Activated CD4-positive, alpha-beta T cell treated with anti-CD3 and anti-CD28 coated beads for 36 hours (primary cell): ENCODE results near the gene LRSAM1. TPM values are rescaled to one million over a fixed set of nuclear protein-coding genes. Genes with fewer than 3 reads are reported as not detected.

Source experiments
- ATAC-seq: fragments of 200-7000 bp; cut with Tn5 transposase; one replicate; pipeline ENCODE4 v1.10.0; 2021; ENCODE audit warnings: mild to moderate bottlenecking, moderate library complexity
- CTCF ChIA-PET: fragments of 350-600 bp; sonication (Branson Sonifier 250); formaldehyde crosslinking; loops from one replicate; lab custom pipeline; 2021; ENCODE audit warnings: antibody characterized with exemption; lab: Charles Lee
- POLR2A ChIA-PET: fragments of 350-600 bp; sonication (Branson Sonifier 250); formaldehyde crosslinking; loops from one replicate; lab custom pipeline; 2021; ENCODE audit warnings: antibody characterized with exemption, inconsistent platforms; lab: Charles Lee
- DNase-seq: peaks from one replicate; pipeline ENCODE4 v3.0.0-alpha.2; 2020
- H3K27ac Mint-ChIP-seq: one replicate; pipeline ENCODE4 v1.8.0; 2021; ENCODE audit warnings: mixed read lengths
- H3K27me3 Mint-ChIP-seq: one replicate; pipeline ENCODE4 v1.8.0; 2021; ENCODE audit warnings: mixed read lengths
- H3K36me3 Mint-ChIP-seq: one replicate; pipeline ENCODE4 v1.8.0; 2021; ENCODE audit warnings: low read depth, mixed read lengths
- H3K4me1 Mint-ChIP-seq: one replicate; pipeline ENCODE4 v1.8.0; 2021; ENCODE audit warnings: mixed read lengths
- H3K4me3 Mint-ChIP-seq: one replicate; pipeline ENCODE4 v1.8.0; 2021; ENCODE audit warnings: mild to moderate bottlenecking, moderate library complexity, mixed read lengths
- H3K9me3 Mint-ChIP-seq: one replicate; pipeline ENCODE4 v1.8.0; 2021; ENCODE audit warnings: low read depth, mixed read lengths
- intact Hi-C, 2 experiments: fragments of 100-400 bp; cut with DNase I in 1 of 2; cut with micrococcal nuclease in 1 of 2; formaldehyde crosslinking; loops; one replicate each; pipeline versions ENCODE4 v1.14.2 to v1.15.1; 2022 to 2024; cut with DNase I, micrococcal nuclease
- total RNA-seq, 2 experiments: library from RNA; stranded (reverse); gene quantifications; one replicate each; pipeline ENCODE4 v1.2.3, GENCODE V29; 2021

The LRSAM1 gene
- total RNA-seq, 2 experiments from 2014 or later: 20.0 to 20.4 TPM

DNA sequence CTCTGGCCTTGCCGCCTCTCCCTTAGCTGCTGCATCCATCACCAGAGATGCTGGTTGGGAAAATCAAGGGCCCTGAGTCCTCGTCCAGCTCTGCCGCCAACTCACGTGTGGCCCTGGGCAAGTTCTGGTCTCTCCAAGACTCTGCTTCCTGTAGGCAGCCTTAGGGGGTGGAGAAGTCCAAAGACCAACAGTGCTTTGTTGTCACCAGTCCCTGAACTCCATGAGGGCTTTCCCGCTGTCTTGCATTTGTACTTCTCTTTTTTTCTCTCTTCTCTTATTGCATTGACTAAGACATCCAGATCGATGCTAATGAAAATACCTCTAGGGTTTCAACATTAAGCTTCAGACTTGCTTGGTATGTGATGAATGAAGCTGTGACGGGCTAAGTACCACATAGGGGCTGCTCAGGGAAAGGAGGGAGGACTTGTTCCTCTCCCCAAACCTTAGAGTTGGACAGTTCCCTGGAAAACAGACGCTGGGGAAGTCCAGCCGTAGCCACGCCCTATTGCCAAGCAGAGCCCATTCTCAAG is 97.1 kb downstream of the LRSAM1 start:
- H3K27me3 Mint-ChIP-seq: no peaks in the 10 kb centered on the region
- no peaks in the 10 kb centered on the region for H3K36me3 Mint-ChIP-seq
- H3K27ac Mint-ChIP-seq: no peak overlapping the region
- ChIA-PET POLR2A (no interaction called here), CTCF (interaction anchor here (0.5 kb wide), 1 partner anchor 140 kb away, joined by 3 read pairs; no protein-coding TSS in a partner anchor)
- no peaks in the 10 kb centered on the region for H3K9me3 Mint-ChIP-seq
- intact Hi-C loops: no loop called here
- ATAC-seq: no peak
- DNase-seq: no peak
- no peaks in the 10 kb centered on the region for H3K4me1 Mint-ChIP-seq
- H3K4me3 Mint-ChIP-seq: no peak overlapping the region

DNA sequence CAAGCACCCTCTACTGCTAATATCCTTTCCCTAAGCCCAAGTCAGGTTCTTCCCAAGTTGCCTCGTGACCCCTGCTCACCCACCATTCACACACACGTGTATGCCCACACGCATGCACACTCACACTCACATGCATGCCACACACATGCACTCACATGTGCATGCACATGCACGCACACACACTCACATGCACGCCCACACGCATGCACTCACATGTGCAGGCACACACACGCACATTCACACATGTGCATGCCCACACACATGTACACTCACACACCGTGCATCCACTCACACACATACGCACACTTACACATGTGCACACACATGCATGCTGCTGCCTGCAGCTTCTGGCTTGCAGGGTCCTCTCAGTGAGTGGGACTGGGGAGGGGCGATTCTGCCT is 97.9 kb downstream of the LRSAM1 start:
- no peak overlapping the region for H3K4me3 Mint-ChIP-seq
- intact Hi-C loops: no loop called here
- H3K27me3 Mint-ChIP-seq: no peaks in the 10 kb centered on the region
- no peaks in the 10 kb centered on the region for H3K4me1 Mint-ChIP-seq
- DNase-seq: no peak
- ChIA-PET CTCF (no interaction called here), POLR2A (no interaction called here)
- H3K27ac Mint-ChIP-seq: no peak overlapping the region
- H3K9me3 Mint-ChIP-seq: no peaks in the 10 kb centered on the region
- H3K36me3 Mint-ChIP-seq: no peaks in the 10 kb centered on the region
- ATAC-seq: no peak

DNA sequence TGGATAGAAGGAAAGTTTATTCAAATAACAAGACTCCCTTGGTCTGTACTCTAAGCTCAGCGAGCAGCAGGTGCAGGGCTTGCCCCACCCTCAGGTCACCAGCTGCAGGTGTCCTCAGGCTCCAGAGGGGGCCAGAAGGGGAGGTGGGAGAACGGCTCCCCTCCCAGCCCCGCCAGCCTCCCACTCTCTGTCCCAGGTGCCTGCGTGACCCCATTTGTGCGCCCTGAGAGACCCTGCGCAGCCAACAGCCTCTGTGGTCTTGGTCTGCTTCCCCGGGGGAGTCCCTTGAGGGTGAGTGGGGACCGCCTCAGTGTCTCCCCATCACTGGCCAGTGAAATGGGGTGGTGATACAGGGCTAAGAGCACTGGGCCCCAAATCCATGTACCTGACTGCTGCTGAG is 98.4 kb downstream of the LRSAM1 start:
- Mint-ChIP-seq H3K27ac (no peak overlapping the region), H3K4me1 (no peaks in the 10 kb centered on the region), H3K9me3 (no peaks in the 10 kb centered on the region), H3K4me3 (no peak overlapping the region), H3K27me3 (no peaks in the 10 kb centered on the region), H3K36me3 (no peaks in the 10 kb centered on the region)
- intact Hi-C loops: no loop called here
- ChIA-PET CTCF (interaction anchor here (0.5 kb wide), 1 partner anchor 539 kb away, joined by 5 read pairs; no protein-coding TSS in a partner anchor), POLR2A (no interaction called here)
- no peak for DNase-seq
- ATAC-seq: no peak

DNA sequence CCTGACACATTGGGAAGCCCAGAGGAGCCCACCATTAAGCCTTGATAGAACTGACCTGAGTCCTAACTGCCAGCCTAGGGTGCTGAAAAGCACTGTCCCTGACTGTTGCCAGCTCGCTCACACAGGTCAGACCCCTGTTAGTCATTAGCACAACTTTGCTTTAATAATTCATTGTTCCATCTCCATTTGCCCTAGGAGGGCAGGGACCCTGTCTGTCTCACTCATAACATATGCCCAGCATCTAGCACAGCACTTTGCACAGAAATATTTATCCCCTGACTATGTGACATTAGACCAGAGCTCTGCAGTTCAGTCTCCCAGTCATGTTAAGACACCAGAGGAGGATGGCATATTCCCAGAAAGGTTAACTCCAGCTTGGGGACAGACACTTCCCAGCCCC is 99.0 kb downstream of the LRSAM1 start:
- no peak for DNase-seq
- Mint-ChIP-seq H3K9me3 (no peaks in the 10 kb centered on the region), H3K4me3 (no peak overlapping the region), H3K27me3 (no peaks in the 10 kb centered on the region), H3K27ac (no peak overlapping the region), H3K36me3 (no peaks in the 10 kb centered on the region), H3K4me1 (no peaks in the 10 kb centered on the region)
- CTCF ChIA-PET: interaction anchor here (0.5 to 0.9 kb wide), 2 partner anchors 24 to 539 kb away, joined by 3 to 5 read pairs; no protein-coding TSS in a partner anchor
- intact Hi-C loops: no loop called here
- no peak for ATAC-seq
- POLR2A ChIA-PET: no interaction called here

DNA sequence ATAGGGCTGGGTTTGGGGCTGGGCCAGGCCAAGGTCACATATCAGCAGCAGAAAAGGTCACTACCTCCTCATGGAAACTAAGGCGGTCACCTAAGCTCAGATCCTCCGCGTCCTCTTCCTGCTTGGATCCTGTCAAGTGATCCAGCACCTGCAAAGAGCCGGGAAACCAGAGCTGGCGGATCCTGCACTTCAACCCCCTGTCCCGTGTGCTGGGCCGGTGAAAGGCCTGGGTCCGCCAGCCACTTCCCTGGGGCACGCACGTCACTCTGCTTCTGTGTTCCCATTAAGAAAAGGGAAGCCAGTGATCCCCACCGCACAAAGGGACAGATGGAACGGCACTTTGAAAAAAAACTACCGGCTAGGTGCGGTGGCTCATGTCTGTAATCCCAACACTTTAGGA is 99.4 kb downstream of the LRSAM1 start:
- ATAC-seq (no peak), DNase-seq (no peak)
- H3K9me3 Mint-ChIP-seq: no peaks in the 10 kb centered on the region
- ChIA-PET POLR2A (no interaction called here), CTCF (interaction anchor here (0.5 to 0.9 kb wide), 2 partner anchors 25 to 44 kb away, joined by 3 read pairs; no protein-coding TSS in a partner anchor)
- intact Hi-C loops: no loop called here
- H3K27me3 Mint-ChIP-seq: no peaks in the 10 kb centered on the region
- H3K36me3 Mint-ChIP-seq: no peaks in the 10 kb centered on the region
- H3K4me1 Mint-ChIP-seq: peaks cover 3% of the 10 kb centered on the region
- H3K4me3 Mint-ChIP-seq: no peak overlapping the region
- H3K27ac Mint-ChIP-seq: no peak overlapping the region

Other genes with a start within 250 kb of the LRSAM1 start
- 1 to 10 TPM; 2.5 to 3.4 TPM for gene GARNL3, start 186.7 kb upstream of the LRSAM1 start, total RNA-seq
- 1 to 10 TPM; 1.3 to 1.7 TPM for gene SLC2A8, start 54.3 kb upstream of the LRSAM1 start, total RNA-seq
- 1 to 10 TPM; 6.9 to 7.6 TPM for gene ZNF79, start 27.1 kb upstream of the LRSAM1 start, total RNA-seq
- 1,000 to 10,000 TPM; 2,222 to 2,735 TPM for gene RPL12, start 104 bp upstream of the LRSAM1 start, total RNA-seq
- gene STXBP1, start 160.8 kb downstream of the LRSAM1 start, total RNA-seq: 10 to 100 TPM; 15.9 to 18.1 TPM